Aorta (tissue), 5 donors: Measurements from ENCODE around the gene SENP5. TPM values are rescaled to one million over a fixed set of nuclear protein-coding genes. Genes with fewer than 3 reads are reported as not detected.

ENCODE experiments used
- ATAC-seq: fragments of 200-7000 bp; cut with Tn5 transposase; one replicate; pipeline ENCODE4 v1.9.1; 2022; ENCODE audit warnings: moderate library complexity; ENCODE audit not compliant: low FRiP score
- DNase-seq, 2 donors: peaks; one replicate each; pipeline ENCODE4 v3.0.0-alpha.2; 2020
- H3K27ac ChIP-seq, 2 donors: one replicate each; pipeline ENCODE4 v1.5.1; 2013; ENCODE audit warnings: low read length in 2 of 2, mild to moderate bottlenecking in 2 of 2, moderate library complexity in 2 of 2, control low read depth in 1 of 2, inconsistent platforms in 1 of 2, low read depth in 1 of 2
- H3K27me3 ChIP-seq, 2 donors: one replicate each; pipeline ENCODE4 v1.6.1; 2013; ENCODE audit warnings: control low read depth in 1 of 2, low read length in 1 of 2, mild to moderate bottlenecking in 1 of 2, moderate library complexity in 1 of 2; ENCODE audit not compliant: insufficient read depth in 2 of 2, control insufficient read depth in 1 of 2
- H3K36me3 ChIP-seq, 2 donors: one replicate each; pipeline ENCODE4 v1.6.1; 2013; ENCODE audit warnings: control low read depth in 1 of 2, low read length in 1 of 2, mild to moderate bottlenecking in 1 of 2; ENCODE audit not compliant: insufficient read depth in 2 of 2, control insufficient read depth in 1 of 2
- H3K4me1 ChIP-seq, 2 donors: one replicate each; pipeline ENCODE4 v1.6.1; 2013; ENCODE audit warnings: low read length in 2 of 2, control low read depth in 1 of 2, mild to moderate bottlenecking in 1 of 2, moderate library complexity in 1 of 2; ENCODE audit not compliant: insufficient read depth in 2 of 2, control insufficient read depth in 1 of 2
- H3K4me3 ChIP-seq, 2 donors: one replicate each; pipeline ENCODE4 v1.5.1; 2013; ENCODE audit warnings: low read length in 2 of 2, control low read depth in 1 of 2, mild to moderate bottlenecking in 1 of 2
- H3K9me3 ChIP-seq: one replicate; pipeline ENCODE4 v1.6.1; 2013; ENCODE audit warnings: mild to moderate bottlenecking, low read length; ENCODE audit not compliant: control insufficient read depth
- WGBS, 2 donors: extraction: QIAGEN DNeasy Blood & Tissue Kit; methylation state at CpG; one replicate each; pipeline ENCODE4 v1.1.7; 2013; 5-methylcytosine and 5-hydroxymethylcytosine counted together
- intact Hi-C, 2 donors: fragments of 100-400 bp; cut with DNase I; formaldehyde crosslinking; loops; one replicate each; pipeline versions ENCODE4 v1.14.2 to v1.15.0; 2022
- polyA plus RNA-seq, 2 donors: library from polyadenylated mRNA; stranded (reverse); fragments of 200-250 nt; gene quantifications; one replicate each; pipeline ENCODE4 v1.2.3, GENCODE V29; 2013
- total RNA-seq, 2 donors: library from RNA; stranded (reverse); fragmentation: NEBNext Ultra II Directional; extraction: Animal tissue kit (Norgen Biotek cat#: 25700); gene quantifications; one replicate each; pipeline ENCODE4 v1.2.1, GENCODE V29; 2021
- donor health status: healthy with polysubstance abuse.
- donor health status: Bipolar disorder and iron deficiency.
- donor health status: DM: no; HTN: no; CAD: no.
- donor health status: DM: no; HTN: no; CAD: no.
- donor health status: DM: yes; HTN: yes; CAD: no.

Gene SENP5
- total and polyA plus RNA-seq, 4 donors = 4.9 to 42.8 (median 26.5) TPM

- Histone ChIP-seq H3K36me3 (peaks cover 0 to 4% of the 10 kb centered on the region in 2 donors), H3K27ac (no peak overlapping the region), H3K4me1 (no peaks in the 10 kb centered on the region), H3K27me3 (no peaks in the 10 kb centered on the region), H3K9me3 (no peaks in the 10 kb centered on the region), H3K4me3 (no peak overlapping the region)
- ATAC-seq (no peak), DNase-seq (no peak)
- intact Hi-C loops = no loop called here
- WGBS, 2 donors = 81 to 84% methylated on average over 7 of the region's 7 CpGs
Measured at GRCh38 chr3:196954832-196955231, 87.1 kb downstream of the SENP5 start.

GRCh38 chr3:196962108-196962929, 94.6 kb downstream of the SENP5 start:
- intact Hi-C loops = no loop called here
- no peak for DNase-seq

GRCh38 chr3:196962930-196963630, 95.4 kb downstream of the SENP5 start:
- no peaks in the 10 kb centered on the region for H3K9me3 ChIP-seq

More at GRCh38 chr3:196962108-196962929, 94.6 kb downstream of the SENP5 start:
- H3K9me3 ChIP-seq = no peaks in the 10 kb centered on the region
- no peaks in the 10 kb centered on the region for H3K4me1 ChIP-seq
- no peak overlapping the region for H3K4me3 ChIP-seq
- ATAC-seq = no peak
- H3K36me3 ChIP-seq = no peaks in the 10 kb centered on the region
- no peaks in the 10 kb centered on the region for H3K27me3 ChIP-seq
- H3K27ac ChIP-seq = no peak overlapping the region
- 84 to 88% methylated on average over 9 of the region's 9 CpGs for WGBS, 2 donors

GRCh38 chr3:196963631-196963953, 95.9 kb downstream of the SENP5 start:
- no peaks in the 10 kb centered on the region for H3K9me3 ChIP-seq
- H3K4me3 ChIP-seq = no peak overlapping the region
- H3K4me1 ChIP-seq = no peaks in the 10 kb centered on the region
- H3K27ac ChIP-seq = no peak overlapping the region
- intact Hi-C loops = no loop called here
- DNase-seq = no peak
- H3K36me3 ChIP-seq = no peaks in the 10 kb centered on the region
- WGBS, 2 donors = 78 to 85% methylated on average over 2 of the region's 2 CpGs
- no peaks in the 10 kb centered on the region for H3K27me3 ChIP-seq
- no peak for ATAC-seq

More at GRCh38 chr3:196962930-196963630, 95.4 kb downstream of the SENP5 start:
- DNase-seq (no peak), ATAC-seq (no peak)
- WGBS, 2 donors = 91% methylated on average over 10 of the region's 10 CpGs
- intact Hi-C loops = no loop called here
- Histone ChIP-seq H3K4me3 (no peak overlapping the region), H3K4me1 (no peaks in the 10 kb centered on the region), H3K36me3 (no peaks in the 10 kb centered on the region), H3K27ac (no peak overlapping the region), H3K27me3 (no peaks in the 10 kb centered on the region)

GRCh38 chr3:196965112-196965803, 97.5 kb downstream of the SENP5 start:
- Histone ChIP-seq H3K27ac (no peak overlapping the region), H3K4me1 (no peaks in the 10 kb centered on the region), H3K36me3 (no peaks in the 10 kb centered on the region), H3K9me3 (no peaks in the 10 kb centered on the region), H3K27me3 (no peaks in the 10 kb centered on the region), H3K4me3 (no peak overlapping the region)
- DNase-seq = no peak
- intact Hi-C loops = no loop called here
- no peak for ATAC-seq
- WGBS, 2 donors = 93% methylated on average over 11 of the region's 11 CpGs

- no peak for DNase-seq
- Histone ChIP-seq H3K4me3 (no peak overlapping the region), H3K27ac (no peak overlapping the region), H3K4me1 (no peaks in the 10 kb centered on the region), H3K9me3 (no peaks in the 10 kb centered on the region), H3K36me3 (no peaks in the 10 kb centered on the region), H3K27me3 (no peaks in the 10 kb centered on the region)
- intact Hi-C loops = no loop called here
- WGBS, 2 donors = 93 to 95% methylated on average over 10 of the region's 10 CpGs
- no peak for ATAC-seq
Measured at GRCh38 chr3:196965804-196966173, 98.1 kb downstream of the SENP5 start.

- WGBS, 2 donors = 74 to 78% methylated on average over 46 to 47 of the region's 47 CpGs
- ATAC-seq (no peak), DNase-seq (no peak)
- no peak overlapping the region for H3K4me3 ChIP-seq
- no peaks in the 10 kb centered on the region for H3K9me3 ChIP-seq
- no peak overlapping the region for H3K27ac ChIP-seq
- intact Hi-C loops = no loop called here
- H3K27me3 ChIP-seq = no peaks in the 10 kb centered on the region
- H3K36me3 ChIP-seq = no peaks in the 10 kb centered on the region
- H3K4me1 ChIP-seq = no peaks in the 10 kb centered on the region
Measured at GRCh38 chr3:196966526-196967401, 99.0 kb downstream of the SENP5 start.
